Activated CD8-positive, alpha-beta T cell treated with anti-CD3 and anti-CD28 coated beads, Interleukin-2, amount 10 ng/mL, durations not matched to agents 7 days and 5 days (primary cell): ENCODE results near the gene RPS3A. TPM values are rescaled to one million over a fixed set of nuclear protein-coding genes. Genes with fewer than 3 reads are reported as not detected.
"Not testable (repeated sequence)": the region's sequence is repeated elsewhere in the genome, so short reads cannot be mapped to it uniquely, and the experiment has no call there.

Experiments used
- ATAC-seq: fragments of 150-1000 bp; cut with Tn5 transposase; one replicate; pipeline ENCODE4 v1.10.0; 2021; ENCODE audit warnings: moderate library complexity
- CTCF ChIA-PET: fragments of 350-600 bp; sonication (Branson Sonifier 250); formaldehyde crosslinking; loops from one replicate; lab custom pipeline; 2021; ENCODE audit warnings: antibody characterized with exemption; lab: Charles Lee
- POLR2A ChIA-PET: fragments of 350-600 bp; sonication (Branson Sonifier 250); formaldehyde crosslinking; loops from one replicate; lab custom pipeline; 2021; ENCODE audit warnings: antibody characterized with exemption; lab: Charles Lee
- DNase-seq: peaks from one replicate; pipeline ENCODE4 v3.0.0-alpha.2; 2020
- H3K27ac Mint-ChIP-seq: one replicate; pipeline ENCODE4 v1.8.0; 2021; ENCODE audit warnings: mild to moderate bottlenecking, mixed read lengths
- H3K27me3 Mint-ChIP-seq: one replicate; pipeline ENCODE4 v1.8.0; 2021; ENCODE audit warnings: low read depth, mixed read lengths
- H3K36me3 Mint-ChIP-seq: one replicate; pipeline ENCODE4 v1.8.0; 2021; ENCODE audit warnings: low read depth, mixed read lengths
- H3K4me1 Mint-ChIP-seq: one replicate; pipeline ENCODE4 v1.8.0; 2021; ENCODE audit warnings: low read depth, mixed read lengths
- H3K4me3 Mint-ChIP-seq: one replicate; pipeline ENCODE4 v1.8.0; 2021; ENCODE audit warnings: mild to moderate bottlenecking, mixed read lengths
- H3K9me3 Mint-ChIP-seq: one replicate; pipeline ENCODE4 v1.8.0; 2022; ENCODE audit warnings: mixed read lengths; ENCODE audit not compliant: insufficient read depth
- total RNA-seq, 2 experiments: library from RNA; stranded (reverse); gene quantifications; one replicate each; pipeline ENCODE4 v1.2.3, GENCODE V29; 2021

The RPS3A gene
- total RNA-seq = 1,000 to 10,000 TPM; 1,540 to 1,580 TPM

GRCh38 chr4:151099229-151099975 lies at the start of gene RPS3A:
TSS of gene RPS3A (plus strand) at chr4:151099628. CDS start at chr4:151099653, 25 bp downstream.
- H3K4me1 Mint-ChIP-seq = peaks cover 42% of the 10 kb centered on the region
- H3K27me3 Mint-ChIP-seq = peaks cover 4% of the 10 kb centered on the region
- H3K36me3 Mint-ChIP-seq = peaks cover 46% of the 10 kb centered on the region
- POLR2A ChIA-PET = interaction anchor here (0.6 to 2.1 kb wide), 13 partner anchors 8 to 1680 kb away, joined by 3 to 7 read pairs (median 4); partner anchors contain the start of genes ARFIP1, LRBA and TIGD4
- CTCF ChIA-PET = interaction anchor here (0.7 to 1.8 kb wide), 6 partner anchors 9 to 86 kb away, joined by 3 to 12 read pairs (median 4); partner anchors contain the start of gene LRBA
- DNase-seq (peak; percentile 97), ATAC-seq (peak; percentile 93)
- no peaks in the 10 kb centered on the region for H3K9me3 Mint-ChIP-seq
- H3K4me3 Mint-ChIP-seq = peak within 1 kb of the TSS; percentile 86
- H3K27ac Mint-ChIP-seq = peak within 1 kb of the TSS; percentile 99

GRCh38 chr4:151052785-151053184 lies 46.6 kb upstream of the RPS3A start:
- Mint-ChIP-seq H3K9me3 (no peaks in the 10 kb centered on the region), H3K27me3 (peaks cover 2% of the 10 kb centered on the region), H3K36me3 (no peaks in the 10 kb centered on the region), H3K27ac (no peak overlapping the region), H3K4me3 (no peak overlapping the region), H3K4me1 (no peaks in the 10 kb centered on the region)
- no peak for ATAC-seq
- CTCF ChIA-PET = no interaction called here
- POLR2A ChIA-PET = no interaction called here
- DNase-seq = no peak

DNA sequence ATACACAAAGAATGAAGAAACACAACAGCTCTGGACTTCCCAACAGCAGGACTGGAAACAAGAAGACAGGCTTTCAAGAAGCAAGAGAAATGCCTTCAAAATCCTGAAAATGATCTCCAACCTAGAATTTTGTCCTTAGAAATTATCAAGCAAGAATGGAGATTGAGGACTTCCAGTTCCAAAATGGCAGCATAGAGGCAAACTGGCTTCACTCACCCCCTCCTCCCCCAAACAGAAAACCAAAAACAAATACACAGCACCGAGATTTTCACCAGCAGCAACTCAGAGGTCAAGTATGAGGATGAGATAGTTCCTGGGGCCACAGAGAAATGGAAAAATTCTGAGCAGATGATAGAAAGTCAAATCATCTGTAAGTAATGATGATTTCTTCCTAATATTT lies 43.9 kb upstream of the RPS3A start:
- H3K36me3 Mint-ChIP-seq = no peaks in the 10 kb centered on the region
- CTCF ChIA-PET = no interaction called here
- H3K4me1 Mint-ChIP-seq = no peaks in the 10 kb centered on the region
- DNase-seq (no peak), ATAC-seq (no peak)
- H3K27me3 Mint-ChIP-seq = peaks cover 2% of the 10 kb centered on the region
- no peak overlapping the region for H3K27ac Mint-ChIP-seq
- POLR2A ChIA-PET = no interaction called here
- H3K9me3 Mint-ChIP-seq = no peaks in the 10 kb centered on the region
- H3K4me3 Mint-ChIP-seq = no peak overlapping the region

DNA sequence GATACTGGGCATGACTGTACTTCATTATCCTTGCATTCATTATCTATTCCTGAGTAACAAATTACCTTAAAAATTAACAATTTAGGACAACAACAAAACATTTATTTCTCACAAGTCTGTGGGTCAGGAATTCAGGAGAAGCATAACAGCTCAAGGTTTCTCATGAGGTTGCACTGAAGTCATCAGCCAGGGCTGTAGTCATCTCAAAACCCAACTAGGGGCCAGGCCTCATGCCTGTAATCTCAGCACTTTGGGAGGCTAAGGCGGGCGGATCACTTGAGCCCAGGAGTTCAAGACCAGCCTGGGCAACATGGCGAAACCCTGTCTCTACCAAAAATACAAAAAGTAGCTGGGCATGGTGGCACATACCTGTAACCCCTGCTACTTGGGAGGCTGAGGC lies 36.3 kb upstream of the RPS3A start:
- CTCF ChIA-PET, POLR2A ChIA-PET: not testable (repeated sequence)

GRCh38 chr4:151067316-151067970 lies 32.0 kb upstream of the RPS3A start:
- Mint-ChIP-seq H3K9me3 (no peaks in the 10 kb centered on the region), H3K27me3 (peaks cover 12% of the 10 kb centered on the region), H3K4me1 (peaks cover 5% of the 10 kb centered on the region), H3K4me3 (no peak overlapping the region), H3K27ac (no peak overlapping the region), H3K36me3 (no peaks in the 10 kb centered on the region)
- POLR2A ChIA-PET = no interaction called here
- DNase-seq (no peak), ATAC-seq (no peak)
- CTCF ChIA-PET = no interaction called here

More for the DNA sequence above, 36.3 kb upstream of the RPS3A start:
- not testable (repeated sequence) for H3K27me3 Mint-ChIP-seq, H3K36me3 Mint-ChIP-seq, ATAC-seq, H3K4me3 Mint-ChIP-seq, H3K4me1 Mint-ChIP-seq, DNase-seq, H3K27ac Mint-ChIP-seq, H3K9me3 Mint-ChIP-seq

GRCh38 chr4:151074416-151074916 lies 25.0 kb upstream of the RPS3A start:
- H3K27ac Mint-ChIP-seq = no peak overlapping the region
- peaks cover 5% of the 10 kb centered on the region for H3K4me1 Mint-ChIP-seq
- DNase-seq (no peak), ATAC-seq (no peak)
- peaks cover 10% of the 10 kb centered on the region for H3K27me3 Mint-ChIP-seq
- CTCF ChIA-PET = no interaction called here
- no peaks in the 10 kb centered on the region for H3K36me3 Mint-ChIP-seq
- no peaks in the 10 kb centered on the region for H3K9me3 Mint-ChIP-seq
- H3K4me3 Mint-ChIP-seq = no peak overlapping the region
- POLR2A ChIA-PET = no interaction called here

- H3K36me3 Mint-ChIP-seq, POLR2A ChIA-PET, H3K27me3 Mint-ChIP-seq, H3K27ac Mint-ChIP-seq, ATAC-seq, H3K4me1 Mint-ChIP-seq, H3K9me3 Mint-ChIP-seq, CTCF ChIA-PET, DNase-seq, H3K4me3 Mint-ChIP-seq: not testable (repeated sequence)
Measured at GRCh38 chr4:151077978-151078377, 21.4 kb upstream of the RPS3A start.

GRCh38 chr4:151087467-151087866 lies 12.0 kb upstream of the RPS3A start:
- ChIA-PET CTCF (no interaction called here), POLR2A (no interaction called here)
- Mint-ChIP-seq H3K4me1 (no peaks in the 10 kb centered on the region), H3K27me3 (peaks cover 4% of the 10 kb centered on the region), H3K4me3 (no peak overlapping the region), H3K9me3 (no peaks in the 10 kb centered on the region), H3K36me3 (no peaks in the 10 kb centered on the region), H3K27ac (no peak overlapping the region)
- ATAC-seq = no peak
- DNase-seq = no peak

- Mint-ChIP-seq H3K9me3 (no peaks in the 10 kb centered on the region), H3K27ac (no peak overlapping the region), H3K4me1 (peaks cover 2% of the 10 kb centered on the region), H3K27me3 (peaks cover 8% of the 10 kb centered on the region), H3K36me3 (no peaks in the 10 kb centered on the region), H3K4me3 (no peak overlapping the region)
- ATAC-seq = no peak
- POLR2A ChIA-PET = interaction anchor here (0.6 kb wide), 1 partner anchor 144 kb away, joined by 3 read pairs; no protein-coding TSS in a partner anchor
- no peak for DNase-seq
- CTCF ChIA-PET = interaction anchor here (1.8 kb wide), 1 partner anchor 8 kb away, joined by 4 read pairs; the partner anchor contains the start of gene RPS3A
Measured at GRCh38 chr4:151091047-151091446, 8.4 kb upstream of the RPS3A start.

DNA sequence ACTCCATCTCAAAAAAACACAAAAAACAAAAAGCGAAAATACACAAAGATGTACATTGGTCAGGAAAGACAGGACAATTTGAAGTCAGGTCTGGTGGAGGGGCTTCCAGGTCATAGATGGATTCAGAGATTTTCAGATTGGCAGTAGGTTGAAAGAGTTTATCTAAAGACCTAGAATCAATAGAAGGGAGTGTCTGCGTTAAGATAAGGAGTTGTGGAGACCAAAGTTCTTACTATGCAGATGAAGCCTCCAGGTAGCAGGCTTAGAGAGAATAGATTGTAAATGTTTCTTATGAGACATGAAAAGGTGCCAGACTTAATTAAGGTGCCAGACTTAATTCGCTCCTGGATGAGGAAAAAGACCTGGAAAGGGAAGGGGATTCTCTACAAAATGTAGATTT lies 6.9 kb upstream of the RPS3A start:
- peaks cover 6% of the 10 kb centered on the region for H3K27me3 Mint-ChIP-seq
- ChIA-PET CTCF (no interaction called here), POLR2A (no interaction called here)
- no peaks in the 10 kb centered on the region for H3K36me3 Mint-ChIP-seq
- H3K9me3 Mint-ChIP-seq = no peaks in the 10 kb centered on the region
- no peak for ATAC-seq
- H3K4me1 Mint-ChIP-seq = peaks cover 2% of the 10 kb centered on the region
- no peak overlapping the region for H3K27ac Mint-ChIP-seq
- DNase-seq = no peak
- no peak overlapping the region for H3K4me3 Mint-ChIP-seq

DNA sequence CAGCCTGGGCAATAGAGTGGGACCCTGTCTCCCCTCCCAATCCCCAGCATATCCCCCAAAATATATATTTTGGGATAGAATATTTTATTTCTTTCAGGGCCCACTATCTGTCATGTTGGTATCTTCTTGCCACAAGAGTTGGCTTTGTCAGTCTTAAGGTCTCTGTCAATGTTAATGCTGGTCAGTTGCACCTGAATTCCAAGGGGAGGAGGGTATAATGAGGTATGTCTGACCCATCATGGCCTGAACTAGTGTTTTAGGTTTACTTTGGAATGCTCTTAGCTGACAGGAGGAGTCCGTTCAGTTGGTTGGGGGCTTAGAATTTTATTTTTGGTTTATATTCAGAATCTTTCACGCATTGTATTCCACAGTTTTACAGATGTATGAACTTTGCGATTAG lies 6.2 kb upstream of the RPS3A start:
- CTCF ChIA-PET = no interaction called here
- peaks cover 6% of the 10 kb centered on the region for H3K27me3 Mint-ChIP-seq

GRCh38 chr4:151094290-151094751 lies 5.1 kb upstream of the RPS3A start:
- CTCF ChIA-PET = no interaction called here
- Mint-ChIP-seq H3K9me3 (no peaks in the 10 kb centered on the region), H3K27ac (no peak overlapping the region), H3K36me3 (no peaks in the 10 kb centered on the region), H3K27me3 (peaks cover 6% of the 10 kb centered on the region), H3K4me3 (no peak overlapping the region), H3K4me1 (peaks cover 15% of the 10 kb centered on the region)
- POLR2A ChIA-PET = no interaction called here
- no peak for DNase-seq
- no peak for ATAC-seq

More for the DNA sequence above, 6.2 kb upstream of the RPS3A start:
- Mint-ChIP-seq H3K36me3 (no peaks in the 10 kb centered on the region), H3K27ac (no peak overlapping the region), H3K4me3 (no peak overlapping the region), H3K9me3 (no peaks in the 10 kb centered on the region), H3K4me1 (peaks cover 5% of the 10 kb centered on the region)
- no peak for ATAC-seq
- no peak for DNase-seq
- POLR2A ChIA-PET = no interaction called here
